ENCODE data around the gene PLCD1. TPM values are rescaled to one million over a fixed set of nuclear protein-coding genes. Genes with fewer than 3 reads are reported as not detected.

PLCD1 gene
- polyA plus RNA-seq, 2 donors, result 40.1 to 41.2 TPM

- Histone ChIP-seq H3K9me3 (ENCODE audit: control insufficient read depth in 2 of 2, insufficient read depth in 1 of 2, low read depth in 1 of 2, low read length in 1 of 2) (no peaks in the 10 kb centered on the region), H3K4me1 (ENCODE audit: control insufficient read depth in 2 of 2, insufficient read depth in 2 of 2, low read length in 1 of 2) (peaks cover 15 to 19% of the 10 kb centered on the region in 2 donors), H3K4me3 (ENCODE audit: low read depth in 1 of 2, low read length in 2 of 2) (peak overlapping the region; percentile 61 to 65), H3K27ac (ENCODE audit: low read depth in 2 of 2, low read length in 1 of 2) (peak overlapping the region; percentile 88 to 99), H3K27me3 (ENCODE audit: control insufficient read depth in 1 of 2, insufficient read depth in 2 of 2, low read length in 2 of 2) (no peaks in the 10 kb centered on the region), H3K36me3 (ENCODE audit: control insufficient read depth in 2 of 2, insufficient read depth in 2 of 2, low read length in 1 of 2) (no peaks in the 10 kb centered on the region)
- 31 to 41% methylated on average over 8 of the region's 8 CpGs for WGBS, 2 donors
Observed at GRCh38 chr3:38030126-38031021, 932 bp upstream of the PLCD1 start.

- Histone ChIP-seq H3K9me3 (ENCODE audit: control insufficient read depth in 2 of 2, insufficient read depth in 1 of 2, low read depth in 1 of 2, low read length in 1 of 2) (no peaks in the 10 kb centered on the region), H3K27me3 (ENCODE audit: control insufficient read depth in 1 of 2, insufficient read depth in 2 of 2, low read length in 2 of 2) (no peaks in the 10 kb centered on the region), H3K36me3 (ENCODE audit: control insufficient read depth in 2 of 2, insufficient read depth in 2 of 2, low read length in 1 of 2) (no peaks in the 10 kb centered on the region), H3K4me3 (ENCODE audit: low read depth in 1 of 2, low read length in 2 of 2) (peak overlapping the region; percentile 61 to 65), H3K27ac (ENCODE audit: low read depth in 2 of 2, low read length in 1 of 2) (peak overlapping the region; percentile 88 to 99), H3K4me1 (ENCODE audit: control insufficient read depth in 2 of 2, insufficient read depth in 2 of 2, low read length in 1 of 2) (peaks cover 15 to 23% of the 10 kb centered on the region in 2 donors)
- 15 to 22% methylated on average over 45 of the region's 45 CpGs for WGBS, 2 donors
Observed at GRCh38 chr3:38028621-38029361, 651 bp downstream of the PLCD1 start.

- Histone ChIP-seq H3K4me1 (ENCODE audit: control insufficient read depth in 2 of 2, insufficient read depth in 2 of 2, low read length in 1 of 2) (peaks cover 15 to 24% of the 10 kb centered on the region in 2 donors), H3K27me3 (ENCODE audit: control insufficient read depth in 1 of 2, insufficient read depth in 2 of 2, low read length in 2 of 2) (no peaks in the 10 kb centered on the region)
Observed at GRCh38 chr3:38027466-38028465, 1.7 kb downstream of the PLCD1 start.

GRCh38 chr3:38026856-38027255 is 2.6 kb downstream of the PLCD1 start:
- H3K27ac ChIP-seq (ENCODE audit: low read depth in 2 of 2, low read length in 1 of 2), result no peak overlapping the region
- no peaks in the 10 kb centered on the region for H3K36me3 ChIP-seq (ENCODE audit: control insufficient read depth in 2 of 2, insufficient read depth in 2 of 2, low read length in 1 of 2)
- H3K4me3 ChIP-seq (ENCODE audit: low read depth in 1 of 2, low read length in 2 of 2), result no peak overlapping the region
- no peaks in the 10 kb centered on the region for H3K27me3 ChIP-seq (ENCODE audit: control insufficient read depth in 1 of 2, insufficient read depth in 2 of 2, low read length in 2 of 2)
- WGBS, 2 donors, result 75 to 83% methylated on average over 4 of the region's 4 CpGs
- H3K9me3 ChIP-seq (ENCODE audit: control insufficient read depth in 2 of 2, insufficient read depth in 1 of 2, low read depth in 1 of 2, low read length in 1 of 2), result no peaks in the 10 kb centered on the region
- peaks cover 15 to 22% of the 10 kb centered on the region in 2 donors for H3K4me1 ChIP-seq (ENCODE audit: control insufficient read depth in 2 of 2, insufficient read depth in 2 of 2, low read length in 1 of 2)

More at GRCh38 chr3:38027466-38028465, 1.7 kb downstream of the PLCD1 start:
- Histone ChIP-seq H3K27ac (ENCODE audit: low read depth in 2 of 2, low read length in 1 of 2) (peak overlapping the region; percentile 88 to 99), H3K36me3 (ENCODE audit: control insufficient read depth in 2 of 2, insufficient read depth in 2 of 2, low read length in 1 of 2) (no peaks in the 10 kb centered on the region), H3K4me3 (ENCODE audit: low read depth in 1 of 2, low read length in 2 of 2) (peak overlapping the region in 1 of 2 donors; percentile 65), H3K9me3 (ENCODE audit: control insufficient read depth in 2 of 2, insufficient read depth in 1 of 2, low read depth in 1 of 2, low read length in 1 of 2) (no peaks in the 10 kb centered on the region)
- 75 to 89% methylated on average over 6 of the region's 6 CpGs for WGBS, 2 donors

GRCh38 chr3:38022896-38023709 is 6.3 kb downstream of the PLCD1 start:
- Histone ChIP-seq H3K27ac (ENCODE audit: low read depth in 2 of 2, low read length in 1 of 2) (no peak overlapping the region), H3K36me3 (ENCODE audit: control insufficient read depth in 2 of 2, insufficient read depth in 2 of 2, low read length in 1 of 2) (peaks cover 2 to 15% of the 10 kb centered on the region in 2 donors), H3K4me1 (ENCODE audit: control insufficient read depth in 2 of 2, insufficient read depth in 2 of 2, low read length in 1 of 2) (peaks cover 3 to 7% of the 10 kb centered on the region in 2 donors), H3K4me3 (ENCODE audit: low read depth in 1 of 2, low read length in 2 of 2) (no peak overlapping the region), H3K9me3 (ENCODE audit: control insufficient read depth in 2 of 2, insufficient read depth in 1 of 2, low read depth in 1 of 2, low read length in 1 of 2) (no peaks in the 10 kb centered on the region), H3K27me3 (ENCODE audit: control insufficient read depth in 1 of 2, insufficient read depth in 2 of 2, low read length in 2 of 2) (no peaks in the 10 kb centered on the region)
- 81 to 82% methylated on average over 6 of the region's 6 CpGs for WGBS, 2 donors

GRCh38 chr3:38022301-38022700 is 7.1 kb downstream of the PLCD1 start:
- no peaks in the 10 kb centered on the region for H3K9me3 ChIP-seq (ENCODE audit: control insufficient read depth in 2 of 2, insufficient read depth in 1 of 2, low read depth in 1 of 2, low read length in 1 of 2)
- H3K27me3 ChIP-seq (ENCODE audit: control insufficient read depth in 1 of 2, insufficient read depth in 2 of 2, low read length in 2 of 2), result no peaks in the 10 kb centered on the region
- WGBS, 2 donors, result 67 to 68% methylated on average over 3 of the region's 3 CpGs
- peaks cover 8 to 20% of the 10 kb centered on the region in 2 donors for H3K36me3 ChIP-seq (ENCODE audit: control insufficient read depth in 2 of 2, insufficient read depth in 2 of 2, low read length in 1 of 2)
- H3K27ac ChIP-seq (ENCODE audit: low read depth in 2 of 2, low read length in 1 of 2), result peak overlapping the region in 1 of 2 donors; percentile 1
- peaks cover 0 to 7% of the 10 kb centered on the region in 2 donors for H3K4me1 ChIP-seq (ENCODE audit: control insufficient read depth in 2 of 2, insufficient read depth in 2 of 2, low read length in 1 of 2)
- no peak overlapping the region for H3K4me3 ChIP-seq (ENCODE audit: low read depth in 1 of 2, low read length in 2 of 2)

GRCh38 chr3:38021196-38021595 is 8.2 kb downstream of the PLCD1 start:
- 92 to 95% methylated on average over 4 of the region's 4 CpGs for WGBS, 2 donors
- peaks cover 0 to 7% of the 10 kb centered on the region in 2 donors for H3K4me1 ChIP-seq (ENCODE audit: control insufficient read depth in 2 of 2, insufficient read depth in 2 of 2, low read length in 1 of 2)

GRCh38 chr3:38020342-38020726 is 9.1 kb downstream of the PLCD1 start:
- no peak overlapping the region for H3K4me3 ChIP-seq (ENCODE audit: low read depth in 1 of 2, low read length in 2 of 2)
- 73 to 80% methylated on average over 3 of the region's 3 CpGs for WGBS, 2 donors
- H3K9me3 ChIP-seq (ENCODE audit: control insufficient read depth in 2 of 2, insufficient read depth in 1 of 2, low read depth in 1 of 2, low read length in 1 of 2), result peaks cover 0 to 10% of the 10 kb centered on the region in 2 donors
- peaks cover 0 to 7% of the 10 kb centered on the region in 2 donors for H3K4me1 ChIP-seq (ENCODE audit: control insufficient read depth in 2 of 2, insufficient read depth in 2 of 2, low read length in 1 of 2)
- no peak overlapping the region for H3K27ac ChIP-seq (ENCODE audit: low read depth in 2 of 2, low read length in 1 of 2)
- H3K27me3 ChIP-seq (ENCODE audit: control insufficient read depth in 1 of 2, insufficient read depth in 2 of 2, low read length in 2 of 2), result no peaks in the 10 kb centered on the region
- peaks cover 16 to 36% of the 10 kb centered on the region in 2 donors for H3K36me3 ChIP-seq (ENCODE audit: control insufficient read depth in 2 of 2, insufficient read depth in 2 of 2, low read length in 1 of 2)

More at GRCh38 chr3:38021196-38021595, 8.2 kb downstream of the PLCD1 start:
- Histone ChIP-seq H3K27me3 (ENCODE audit: control insufficient read depth in 1 of 2, insufficient read depth in 2 of 2, low read length in 2 of 2) (no peaks in the 10 kb centered on the region), H3K4me3 (ENCODE audit: low read depth in 1 of 2, low read length in 2 of 2) (no peak overlapping the region), H3K9me3 (ENCODE audit: control insufficient read depth in 2 of 2, insufficient read depth in 1 of 2, low read depth in 1 of 2, low read length in 1 of 2) (peaks cover 0 to 5% of the 10 kb centered on the region in 2 donors), H3K36me3 (ENCODE audit: control insufficient read depth in 2 of 2, insufficient read depth in 2 of 2, low read length in 1 of 2) (peaks cover 9 to 29% of the 10 kb centered on the region in 2 donors), H3K27ac (ENCODE audit: low read depth in 2 of 2, low read length in 1 of 2) (no peak overlapping the region)

Data from esophagus (tissue), 2 donors.